Measurements from ENCODE around the gene GPR137.
A peak's percentile ranks its signal among the peaks of the same experiment; 100 is the strongest.

- peak in 2 of 3 donors; percentile 7 to 15 for TF ChIP-seq POLR2AphosphoS5 (IDR thresholded peaks at IDR 0.05)
- TF ChIP-seq CTCF (IDR thresholded peaks at IDR 0.05), result no peak
- TF ChIP-seq POLR2A (IDR thresholded peaks at IDR 0.05), result no peak
- TF ChIP-seq EP300 (IDR thresholded peaks at IDR 0.05), result no peak
Measured at GRCh38 chr11:64298966-64299846, 13.6 kb downstream of the GPR137 start.

Measured in stomach (tissue), 4 donors.